T follicular helper cell (primary cell): ENCODE results near the gene GPC6.

Source experiments
- DNase-seq: peaks from one replicate; pipeline ENCODE4 v3.0.0-alpha.2; 2020; ENCODE audit warnings: low read depth

The GPC6 gene

GRCh38 chr13:93375491-93375890 lies 148.9 kb downstream of the GPC6 start:
- no peak for DNase-seq

DNA sequence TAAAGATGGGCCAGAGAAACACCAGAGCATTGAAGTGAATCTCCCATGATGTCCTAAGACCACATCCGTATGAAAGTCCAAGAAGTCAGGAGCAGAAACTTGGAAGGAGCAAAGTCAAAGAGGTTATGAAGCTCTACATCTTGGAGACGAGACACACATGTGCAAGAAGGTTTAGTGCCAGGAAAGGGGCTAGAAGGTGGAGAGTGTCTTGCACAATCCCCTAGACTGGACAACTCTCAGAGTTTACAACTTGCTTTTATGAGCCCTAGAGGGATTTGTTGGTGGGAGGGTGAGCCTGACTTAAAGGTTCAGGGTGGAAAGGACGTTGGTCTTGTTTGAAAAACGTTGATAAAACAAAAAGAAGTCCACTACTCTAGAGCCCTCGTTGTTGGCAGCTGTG lies 150.6 kb downstream of the GPC6 start:
- no peak for DNase-seq

GRCh38 chr13:93378184-93378583 lies 151.6 kb downstream of the GPC6 start:
- DNase-seq = no peak

GRCh38 chr13:93386116-93386515 lies 159.5 kb downstream of the GPC6 start:
- DNase-seq = no peak

GRCh38 chr13:93388701-93389100 lies 162.1 kb downstream of the GPC6 start:
- DNase-seq = no peak

DNA sequence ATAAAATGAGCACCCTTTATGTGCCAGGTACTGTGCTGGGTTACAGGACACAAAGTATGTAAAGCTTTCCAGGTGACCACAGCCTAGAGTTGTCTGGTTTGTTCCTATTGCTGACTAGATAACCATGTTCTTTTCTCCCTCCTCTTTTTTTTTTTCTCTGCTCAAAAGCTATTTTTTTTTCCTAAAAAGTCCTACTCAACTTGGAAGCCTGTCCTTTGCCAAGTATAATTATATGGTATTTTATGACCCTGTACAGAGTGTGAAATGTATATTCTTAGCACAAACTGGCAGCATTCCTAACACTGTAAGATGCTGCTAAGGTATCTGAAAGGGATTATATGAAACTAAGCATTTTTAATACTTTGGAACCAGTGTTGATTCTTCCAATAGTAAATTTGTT lies 171.0 kb downstream of the GPC6 start:
- no peak for DNase-seq

GRCh38 chr13:93398167-93399035 lies 171.8 kb downstream of the GPC6 start:
- no peak for DNase-seq

- DNase-seq = no peak
Observed at GRCh38 chr13:93399212-93399611, 172.6 kb downstream of the GPC6 start.

- DNase-seq = no peak
Observed at GRCh38 chr13:93406136-93406535, 179.5 kb downstream of the GPC6 start.

- DNase-seq = no peak
Observed at GRCh38 chr13:93407551-93407950, 180.9 kb downstream of the GPC6 start.

GRCh38 chr13:93409001-93409400 lies 182.4 kb downstream of the GPC6 start:
- DNase-seq = no peak

GRCh38 chr13:93409816-93410215 lies 183.2 kb downstream of the GPC6 start:
- DNase-seq = no peak

DNA sequence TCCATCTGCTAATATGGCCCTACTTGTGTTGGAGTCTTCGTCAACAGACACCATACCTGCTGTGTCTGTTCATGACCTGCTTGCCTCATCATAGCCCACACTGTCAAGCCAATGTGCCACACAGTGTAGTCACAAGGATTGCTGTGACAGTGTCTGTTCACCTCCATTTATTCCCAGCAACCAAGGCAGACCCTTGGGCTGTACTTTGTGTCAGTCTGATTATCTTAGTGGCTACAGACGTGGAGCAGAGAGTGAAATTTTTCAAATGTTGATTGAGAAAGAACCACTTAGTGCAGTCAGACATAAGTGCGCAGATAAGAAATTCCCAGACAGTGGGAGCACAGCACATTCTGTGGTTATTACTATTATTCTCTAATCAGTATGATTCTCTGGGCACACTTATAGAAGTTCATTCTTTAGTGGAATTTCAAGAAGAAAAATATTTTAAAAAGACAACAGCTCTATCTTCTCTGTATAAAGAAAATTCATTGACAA lies 184.6 kb downstream of the GPC6 start:
- no peak for DNase-seq

- DNase-seq = no peak
Observed at GRCh38 chr13:93412676-93413075, 186.1 kb downstream of the GPC6 start.

DNA sequence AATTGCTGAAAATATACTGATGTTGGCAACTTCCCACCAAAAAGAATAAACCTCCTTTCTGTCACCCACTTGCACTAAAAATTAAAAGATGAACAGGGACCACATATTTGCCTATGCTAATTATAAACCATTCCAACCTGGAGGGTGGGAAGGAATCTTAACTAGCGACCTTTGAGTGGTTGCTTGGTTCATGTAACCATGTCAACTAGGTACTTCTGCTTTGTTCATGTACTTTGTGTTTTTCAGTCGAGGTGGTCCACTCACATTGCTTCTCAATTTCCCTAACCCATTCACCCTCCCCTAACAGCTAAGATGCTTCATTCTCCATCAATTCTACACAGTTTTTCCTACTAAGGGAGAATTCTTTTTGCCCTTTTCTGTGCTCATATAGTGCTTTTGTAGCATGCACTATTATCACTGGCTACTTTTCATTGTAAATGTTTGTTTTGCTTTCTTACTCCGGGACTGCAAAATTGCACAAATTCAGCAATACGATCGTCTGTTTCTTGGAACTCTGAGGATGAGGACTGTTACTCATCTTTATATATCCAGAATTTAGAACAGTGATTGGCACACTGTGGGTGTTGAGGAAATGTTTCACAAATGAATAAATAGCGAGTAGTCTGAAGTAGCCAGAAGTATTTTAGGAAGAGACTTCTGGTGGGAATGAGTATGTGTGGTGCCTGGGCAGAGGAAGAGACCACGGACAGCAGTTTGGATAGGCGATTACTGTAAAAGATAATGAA lies 187.5 kb downstream of the GPC6 start:
- no peak for DNase-seq

- no peak for DNase-seq
Observed at GRCh38 chr13:93416736-93417355, 190.2 kb downstream of the GPC6 start.

- no peak for DNase-seq
Observed at GRCh38 chr13:93418398-93418797, 191.8 kb downstream of the GPC6 start.

DNA sequence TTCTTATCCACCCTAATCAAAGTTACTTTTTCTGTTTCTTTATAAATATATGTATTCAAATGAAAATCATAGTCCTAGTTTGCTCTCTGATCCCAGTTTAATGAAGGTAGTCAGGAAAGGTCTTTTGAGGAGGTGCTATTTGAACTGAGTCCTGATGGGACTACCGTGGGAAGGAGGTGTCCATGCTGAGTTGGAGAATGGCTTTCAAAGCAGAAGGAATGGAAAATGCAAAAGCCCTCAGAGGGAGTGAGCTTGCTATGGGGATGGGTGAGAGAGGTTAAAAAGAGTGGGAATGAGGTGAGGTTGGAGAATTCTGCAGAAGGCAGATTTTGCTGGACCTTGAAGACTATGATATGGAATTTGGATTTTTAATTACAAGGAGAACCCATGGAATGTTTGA lies 193.6 kb downstream of the GPC6 start:
- no peak for DNase-seq

GRCh38 chr13:93420887-93421286 lies 194.3 kb downstream of the GPC6 start:
- DNase-seq = no peak

DNA sequence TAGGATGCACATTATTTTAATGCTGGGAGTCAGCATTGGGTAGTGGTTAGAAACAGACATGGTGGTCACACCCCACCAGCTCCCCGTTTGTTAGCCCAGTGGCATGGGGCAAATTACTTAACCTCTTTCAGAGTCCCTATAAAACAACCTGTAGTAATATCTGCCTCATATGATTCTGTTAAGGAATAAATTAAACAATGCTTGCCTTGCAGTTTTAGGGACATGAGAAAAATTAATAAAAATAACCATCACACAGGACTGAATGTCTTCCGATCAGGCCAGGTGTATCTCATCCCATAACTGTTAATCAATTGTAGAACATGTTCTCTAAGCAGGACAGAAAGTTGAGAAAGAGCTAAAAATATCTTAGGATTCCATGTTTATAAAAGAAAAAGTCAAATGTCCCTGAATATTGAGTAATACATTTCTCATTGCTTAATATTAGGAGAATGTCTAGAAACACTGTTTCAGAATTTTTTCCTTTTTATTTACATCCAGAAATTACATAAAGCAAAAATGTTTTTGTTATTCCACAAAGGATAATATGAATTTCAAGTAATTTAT lies 196.5 kb downstream of the GPC6 start:
- no peak for DNase-seq

- DNase-seq = no peak
Observed at GRCh38 chr13:93425411-93425810, 198.8 kb downstream of the GPC6 start.

DNA sequence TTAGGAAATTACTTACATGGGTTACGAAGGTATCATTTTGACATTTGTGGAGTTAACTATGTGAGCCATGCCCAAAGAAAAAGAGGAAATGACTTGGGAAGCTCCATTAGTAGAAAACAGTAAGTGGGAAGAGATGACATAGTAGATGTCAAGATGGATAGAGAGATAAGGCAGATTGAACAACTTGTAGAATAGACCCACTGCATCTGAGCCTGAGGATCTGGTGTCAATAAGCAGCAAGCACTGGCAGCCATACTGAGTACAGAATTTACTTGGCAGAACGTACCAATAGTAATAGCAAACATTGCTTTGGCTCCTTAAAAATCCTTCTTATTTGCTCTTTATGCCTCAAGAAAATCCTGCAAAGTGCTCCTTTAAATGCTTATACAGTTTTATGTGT lies 203.8 kb downstream of the GPC6 start:
- no peak for DNase-seq
